GM06990 (cell line): ENCODE data around the gene UCP2.

ENCODE experiments used
- DNase-seq: peaks from one replicate; pipeline ENCODE4 v3.0.0-alpha.2; 2011; ENCODE audit not compliant: insufficient read length; ENCODE audit errors: extremely low read depth
- H3K27me3 ChIP-seq: replicated peaks from 2 replicates; pipeline ENCODE4 v1.6.0; 2011; ENCODE audit warnings: low read length; ENCODE audit not compliant: control insufficient read depth, insufficient read depth
- H3K36me3 ChIP-seq: 2 replicates; pipeline ENCODE4 v1.5.1; 2011; ENCODE audit warnings: low read length; ENCODE audit not compliant: control insufficient read depth, insufficient read depth
- H3K4me3 ChIP-seq: replicated peaks from 2 replicates; pipeline ENCODE4 v1.5.1; 2011; ENCODE audit warnings: low read depth, mild to moderate bottlenecking, control low read depth, low read length
- TF ChIP-seq, protein P1 (sequence below): IDR thresholded peaks from 2 replicates; pipeline ENCODE4 v1.5.1; 2011; ENCODE audit warnings: low read length, control low read depth, mild to moderate bottlenecking, inconsistent platforms; ENCODE audit not compliant: insufficient read depth, poor library complexity, severe bottlenecking

The UCP2 gene

DNA sequence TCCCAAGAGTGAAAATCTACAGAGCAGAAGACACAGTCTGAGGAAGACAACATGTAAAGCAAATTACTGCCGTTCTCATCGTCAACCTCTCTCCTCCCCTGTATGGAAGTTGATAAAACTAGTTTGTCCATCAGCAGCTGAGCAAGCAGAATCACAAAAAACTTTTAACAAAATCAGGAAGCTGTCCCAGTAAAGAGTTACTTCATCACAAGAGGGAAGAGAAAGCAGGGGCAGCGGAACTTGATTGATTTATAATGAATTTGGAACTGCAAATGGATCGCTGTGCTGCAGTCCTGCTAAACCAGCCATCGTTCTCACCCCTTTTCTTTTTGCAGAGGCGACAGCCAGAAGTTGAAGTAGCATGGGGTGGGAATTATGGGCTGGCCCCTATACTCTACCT is 39.9 kb upstream of the UCP2 start:
- TF ChIP-seq, protein P1, sequence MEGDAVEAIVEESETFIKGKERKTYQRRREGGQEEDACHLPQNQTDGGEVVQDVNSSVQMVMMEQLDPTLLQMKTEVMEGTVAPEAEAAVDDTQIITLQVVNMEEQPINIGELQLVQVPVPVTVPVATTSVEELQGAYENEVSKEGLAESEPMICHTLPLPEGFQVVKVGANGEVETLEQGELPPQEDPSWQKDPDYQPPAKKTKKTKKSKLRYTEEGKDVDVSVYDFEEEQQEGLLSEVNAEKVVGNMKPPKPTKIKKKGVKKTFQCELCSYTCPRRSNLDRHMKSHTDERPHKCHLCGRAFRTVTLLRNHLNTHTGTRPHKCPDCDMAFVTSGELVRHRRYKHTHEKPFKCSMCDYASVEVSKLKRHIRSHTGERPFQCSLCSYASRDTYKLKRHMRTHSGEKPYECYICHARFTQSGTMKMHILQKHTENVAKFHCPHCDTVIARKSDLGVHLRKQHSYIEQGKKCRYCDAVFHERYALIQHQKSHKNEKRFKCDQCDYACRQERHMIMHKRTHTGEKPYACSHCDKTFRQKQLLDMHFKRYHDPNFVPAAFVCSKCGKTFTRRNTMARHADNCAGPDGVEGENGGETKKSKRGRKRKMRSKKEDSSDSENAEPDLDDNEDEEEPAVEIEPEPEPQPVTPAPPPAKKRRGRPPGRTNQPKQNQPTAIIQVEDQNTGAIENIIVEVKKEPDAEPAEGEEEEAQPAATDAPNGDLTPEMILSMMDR, result no peak
- no peaks in the 10 kb centered on the region for H3K27me3 ChIP-seq
- H3K4me3 ChIP-seq, result no peak overlapping the region
- no peak for DNase-seq
- H3K36me3 ChIP-seq, result no peaks in the 10 kb centered on the region; the same call in 1 of the 2 replicates

DNA sequence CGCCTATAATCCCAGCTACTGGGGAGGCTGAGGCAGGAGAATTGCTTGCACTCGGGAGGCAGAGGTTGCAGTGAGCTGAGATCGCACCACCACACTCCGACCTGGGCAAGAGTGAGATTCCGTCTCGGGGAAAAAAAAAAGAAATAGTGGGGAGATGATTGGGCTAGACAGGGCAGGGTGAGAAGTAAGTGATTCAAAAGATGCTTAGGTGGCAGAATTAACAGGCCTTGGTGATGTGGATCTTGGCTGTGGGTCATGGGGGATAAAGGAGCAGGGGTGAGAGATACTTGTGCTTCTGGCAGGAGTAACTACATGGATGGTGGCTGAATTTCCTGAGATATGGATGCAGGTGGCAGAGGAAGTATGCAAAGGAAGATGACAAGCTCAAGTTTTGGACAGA is 39.4 kb upstream of the UCP2 start:
- H3K27me3 ChIP-seq, result no peaks in the 10 kb centered on the region
- no peak for DNase-seq
- TF ChIP-seq, protein P1, result no peak
- no peak overlapping the region for H3K4me3 ChIP-seq
- H3K36me3 ChIP-seq, result no peaks in the 10 kb centered on the region; the same call in 1 of the 2 replicates

DNA sequence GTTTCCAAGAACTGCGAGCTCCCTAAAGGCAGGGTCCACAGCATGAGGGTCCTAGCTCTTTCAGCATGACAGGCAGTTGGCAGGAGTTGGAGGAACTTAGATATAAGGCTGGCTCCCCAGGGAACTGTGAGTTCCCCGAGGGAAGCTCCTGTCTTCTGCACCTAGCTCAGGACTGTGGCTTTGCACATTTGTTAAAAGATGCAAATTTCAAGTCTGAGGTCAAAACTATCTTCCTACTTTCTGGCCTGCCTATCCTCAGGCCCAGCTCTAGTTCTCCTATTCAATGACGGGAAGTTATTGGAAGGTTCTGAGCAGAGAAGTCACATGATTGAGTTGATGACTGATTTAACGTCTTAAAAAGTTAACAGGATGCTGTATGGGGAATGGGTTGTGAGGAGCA is 37.9 kb upstream of the UCP2 start:
- DNase-seq, result no peak
- Histone ChIP-seq H3K27me3 (no peaks in the 10 kb centered on the region), H3K36me3 (no peaks in the 10 kb centered on the region; the same call in none of the 2 replicates), H3K4me3 (no peak overlapping the region)
- TF ChIP-seq, protein P1, result no peak

DNA sequence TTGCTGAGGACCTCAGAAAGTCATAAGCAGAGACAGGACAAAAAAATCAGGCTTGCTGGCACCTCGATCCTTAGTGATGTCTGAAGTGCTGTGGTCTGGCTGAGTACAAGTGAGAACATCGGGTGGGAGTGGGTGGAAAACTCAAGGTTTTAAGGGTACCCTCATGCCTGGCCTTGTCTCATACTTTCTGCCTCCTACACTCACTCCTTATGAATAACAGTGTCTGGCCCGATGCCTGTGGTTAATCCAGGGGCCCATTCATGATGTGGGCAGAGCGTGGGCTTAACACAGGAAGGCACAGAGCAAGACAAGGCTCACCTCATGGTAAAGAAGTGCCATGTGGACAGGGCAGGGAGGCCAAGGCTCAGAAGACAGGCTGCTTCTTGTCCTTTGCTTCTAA is 37.2 kb upstream of the UCP2 start:
- Histone ChIP-seq H3K4me3 (no peak overlapping the region), H3K36me3 (no peaks in the 10 kb centered on the region; the same call in none of the 2 replicates), H3K27me3 (no peaks in the 10 kb centered on the region)
- no peak for DNase-seq
- TF ChIP-seq, protein P1, result no peak

DNA sequence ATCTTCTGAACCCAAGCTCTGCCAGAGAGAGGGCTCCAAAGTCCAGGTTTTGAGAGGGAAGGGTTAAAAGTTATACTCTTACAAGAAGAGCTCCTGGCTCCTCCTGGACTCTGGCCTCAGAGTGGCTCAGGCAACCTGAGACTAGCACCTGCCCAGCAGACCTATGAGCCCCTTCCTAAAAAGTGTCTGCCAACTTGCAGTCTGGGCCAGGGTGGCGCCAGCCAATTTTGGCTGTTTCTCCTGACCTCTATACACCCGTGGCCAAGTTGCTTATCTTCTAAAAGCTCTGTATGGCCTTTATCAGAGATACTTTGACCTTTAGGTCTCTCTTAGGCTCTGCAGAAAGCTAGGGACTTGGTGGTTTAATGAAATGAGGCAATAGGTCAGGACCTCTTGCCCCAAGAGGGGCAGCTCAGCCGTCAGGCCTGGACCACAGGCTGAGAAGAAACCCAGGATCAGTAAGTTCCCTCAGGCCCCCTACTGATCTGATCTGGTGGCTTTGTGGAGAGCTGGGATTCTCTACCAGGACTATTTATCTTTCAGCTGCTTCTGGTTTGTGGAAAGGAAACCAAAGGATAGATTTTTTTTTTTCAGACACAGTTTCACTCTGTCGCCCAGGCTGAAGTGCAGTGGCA is 36.6 kb upstream of the UCP2 start:
- DNase-seq, result no peak
- Histone ChIP-seq H3K27me3 (no peaks in the 10 kb centered on the region), H3K36me3 (no peaks in the 10 kb centered on the region; the same call in none of the 2 replicates), H3K4me3 (no peak overlapping the region)
- TF ChIP-seq, protein P1, result no peak
